HCT116 (cell line): Measurements from ENCODE around the gene CATSPERD. TPM values are rescaled to one million over a fixed set of nuclear protein-coding genes. Genes with fewer than 3 reads are reported as not detected.

Experiments
- ATAC-seq: fragments of 200-7000 bp; cut with Tn5 transposase; 2 replicates; pipeline ENCODE4 v1.9.1; 2020; ENCODE audit warnings: mild to moderate bottlenecking, moderate library complexity
- BruUV-seq: library from RNA; stranded (reverse); fragments of 400-500 nt; replicated peaks from 2 replicates; lab custom pipeline; 2021; lab: Mats Ljungman, UMichigan
- CTCF ChIA-PET: fragments of 300-600 bp; sonication (Branson Sonifier 250); formaldehyde crosslinking; loops from one replicate; lab custom pipeline; 2021; ENCODE audit warnings: antibody characterized with exemption; lab: Charles Lee
- POLR2A ChIA-PET: fragments of 300-600, 350-600 bp; sonication (Branson Sonifier 250); formaldehyde crosslinking; loops from one replicate; lab custom pipeline; 2021; ENCODE audit warnings: antibody characterized with exemption; lab: Charles Lee
- RAD21 ChIA-PET, 2 experiments: fragments of 300-600 bp; sonication (Branson Sonifier 250); formaldehyde crosslinking; loops; one replicate each; lab custom pipeline; 2023; ENCODE audit warnings: low total read pairs in 2 of 2; ENCODE audit not compliant: uncharacterized antibody in 2 of 2, unreplicated experiment in 2 of 2, low non-redundant PET in 1 of 2; lab: Charles Lee
- DNase-seq: peaks from one replicate; pipeline ENCODE4 v3.0.0-alpha.2; 2010; ENCODE audit warnings: low read depth, low spot score
- H2AFZ ChIP-seq: fragments of 200-600 bp; shearing (Covaris generic), sonication (generic); 2 replicates; pipeline ENCODE4 v1.6.1; 2017; ENCODE audit warnings: low read depth, mixed run types, mixed read lengths, antibody characterized with exemption, low read length; ENCODE audit not compliant: poor library complexity, severe bottlenecking
- H3K27ac ChIP-seq: 2 replicates; pipeline ENCODE4 v1.5.1; 2012; ENCODE audit warnings: low read depth, low read length
- H3K27me3 ChIP-seq: fragments of 200-600 bp; sonication (generic); 2 replicates; pipeline ENCODE4 v1.6.1; 2016; ENCODE audit warnings: mixed run types, low read length, mixed read lengths; ENCODE audit not compliant: insufficient read depth
- H3K36me3 ChIP-seq, 2 experiments: fragments of 200-500 bp in 1 of 2; fragments of 200-600 bp in 1 of 2; sonication (Bioruptor generic) in 1 of 2; sonication (generic) in 1 of 2; 2 replicates each; pipeline versions ENCODE4 v1.5.1 to v1.6.1; 2014 to 2016; ENCODE audit warnings: low read length in 2 of 2, inconsistent platforms in 1 of 2, mixed read lengths in 1 of 2, mixed run types in 1 of 2; ENCODE audit not compliant: insufficient read depth in 2 of 2, control insufficient read depth in 1 of 2
- H3K4me1 ChIP-seq, 2 experiments: fragments of 200-600 bp in 1 of 2; sonication (generic) in 1 of 2; 2 replicates each; pipeline versions ENCODE4 v1.5.1 to v1.6.1; 2012 to 2017; ENCODE audit warnings: low read length in 2 of 2, inconsistent platforms in 1 of 2, mild to moderate bottlenecking in 1 of 2, mixed read lengths in 1 of 2, mixed run types in 1 of 2, moderate library complexity in 1 of 2; ENCODE audit not compliant: insufficient read depth in 2 of 2, control insufficient read depth in 1 of 2
- H3K4me2 ChIP-seq: fragments of 200-600 bp; sonication (generic); 2 replicates; pipeline ENCODE4 v1.6.1; 2017; ENCODE audit warnings: mixed run types, low read length, mixed read lengths
- H3K4me3 ChIP-seq, 2 experiments: fragments of 200-600 bp in 1 of 2; sonication (generic) in 1 of 2; replicated peaks in 1 of 2; 2 replicates each; pipeline ENCODE4 v1.5.1; 2011 to 2016; ENCODE audit warnings: low read length in 2 of 2, control low read depth in 1 of 2, low read depth in 1 of 2, mild to moderate bottlenecking in 1 of 2, mixed read lengths in 1 of 2, mixed run types in 1 of 2
- H3K79me2 ChIP-seq: fragments of 200-600 bp; sonication (generic); 2 replicates; pipeline ENCODE4 v1.6.1; 2017; ENCODE audit warnings: mild to moderate bottlenecking, mixed run types, low read length, moderate library complexity, mixed read lengths; ENCODE audit not compliant: insufficient read depth
- H3K9ac ChIP-seq: fragments of 200-600 bp; sonication (generic); 2 replicates; pipeline ENCODE4 v1.6.1; 2016; ENCODE audit warnings: low read length, mixed read lengths
- H3K9me2 ChIP-seq: fragments of 200-600 bp; sonication (generic), shearing (Covaris generic); 2 replicates; pipeline ENCODE4 v1.6.1; 2017; ENCODE audit warnings: mixed run types, mild to moderate bottlenecking, moderate library complexity; ENCODE audit not compliant: insufficient read depth
- H3K9me3 ChIP-seq, 2 experiments: fragments of 200-500 bp in 1 of 2; fragments of 200-600 bp in 1 of 2; sonication (Bioruptor generic) in 1 of 2; sonication (generic) in 1 of 2; 2 replicates each; pipeline ENCODE4 v1.6.1; 2014 to 2017; ENCODE audit warnings: low read length in 2 of 2, mixed read lengths in 2 of 2, inconsistent platforms in 1 of 2, low read depth in 1 of 2, mild to moderate bottlenecking in 1 of 2, mixed run types in 1 of 2, moderate library complexity in 1 of 2; ENCODE audit not compliant: control insufficient read depth in 1 of 2, insufficient read depth in 1 of 2
- H4K20me1 ChIP-seq: fragments of 200-600 bp; sonication (generic), shearing (Covaris generic); 2 replicates; pipeline ENCODE4 v1.6.1; 2017; ENCODE audit warnings: mixed run types, mild to moderate bottlenecking, moderate library complexity; ENCODE audit not compliant: insufficient read depth
- CBX3 ChIP-seq: IDR thresholded peaks from 2 replicates; pipeline ENCODE4 v1.6.1; 2012; ENCODE audit warnings: low read depth
- EZH2 ChIP-seq: fragments of 200-600 bp; sonication (generic); IDR thresholded peaks from 2 replicates; pipeline ENCODE4 v1.6.1; 2017; ENCODE audit warnings: antibody characterized with exemption, mixed run types
- EZH2phosphoT487 ChIP-seq: fragments of 200-600 bp; IDR thresholded peaks from 2 replicates; pipeline ENCODE4 v1.6.1; 2018; ENCODE audit warnings: antibody characterized with exemption, borderline replicate concordance
- FOSL1 ChIP-seq: IDR thresholded peaks from 2 replicates; pipeline ENCODE4 v1.6.1; 2012; ENCODE audit warnings: low read depth
- JUND ChIP-seq: IDR thresholded peaks from 2 replicates; pipeline ENCODE4 v1.6.1; 2012
- POLR2A ChIP-seq: IDR thresholded peaks from 2 replicates; pipeline ENCODE4 v1.7.0; 2011; ENCODE audit warnings: borderline replicate concordance; ENCODE audit not compliant: insufficient read depth, insufficient read length; ENCODE audit errors: extremely low read depth
- SP1 ChIP-seq: IDR thresholded peaks from 2 replicates; pipeline ENCODE4 v1.6.1; 2012; ENCODE audit warnings: low read depth
- SRF ChIP-seq: IDR thresholded peaks from 2 replicates; pipeline ENCODE4 v1.6.1; 2012; ENCODE audit warnings: low read depth
- TCF7L2 ChIP-seq: IDR thresholded peaks from 2 replicates; pipeline ENCODE4 v1.7.0; 2011; ENCODE audit warnings: borderline replicate concordance, inconsistent platforms; ENCODE audit not compliant: insufficient read depth, insufficient read length; ENCODE audit errors: extremely low read depth
- ZBTB33 ChIP-seq: IDR thresholded peaks from 2 replicates; pipeline ENCODE4 v1.6.1; 2011; ENCODE audit warnings: mild to moderate bottlenecking, low read length, moderate library complexity; ENCODE audit not compliant: insufficient replicate concordance; ENCODE audit errors: extremely low read depth
- ZNF274 ChIP-seq: fragments of 200-500 bp; sonication (Bioruptor generic); IDR thresholded peaks from 2 replicates; pipeline ENCODE4 v1.6.1; 2014; ENCODE audit warnings: mild to moderate bottlenecking, low read depth, low read length, inconsistent platforms
- intact Hi-C: fragments of 100-400 bp; cut with micrococcal nuclease; formaldehyde crosslinking; loops from 2 replicates; pipeline ENCODE4 v1.10.0; 2022
- total RNA-seq: library from RNA; stranded (reverse); gene quantifications from one replicate; pipeline ENCODE4 v1.2.1, GENCODE V29; 2021; ENCODE audit not compliant: unreplicated experiment

CATSPERD gene
- total RNA-seq, 1 experiment from 2014 or later, result not detected

- CTCF ChIA-PET, result interaction anchor here (1.2 kb wide), 1 partner anchor 16 kb away, joined by 3 read pairs; no protein-coding TSS in a partner anchor
- H3K9me3 ChIP-seq, result no peaks in the 10 kb centered on the region
- H3K27ac ChIP-seq, result no peak overlapping the region
- TF ChIP-seq SP1 (no peak), TCF7L2 (no peak), CBX3 (no peak), JUND (no peak), ZBTB33 (no peak), FOSL1 (no peak), ZNF274 (no peak), EZH2phosphoT487 (no peak), SRF (no peak), EZH2 (no peak), POLR2A (no peak)
- no peak overlapping the region for H2AFZ ChIP-seq
- no peaks in the 10 kb centered on the region for H3K79me2 ChIP-seq
- H3K9ac ChIP-seq, result no peak overlapping the region
- H4K20me1 ChIP-seq, result no peaks in the 10 kb centered on the region
- H3K4me1 ChIP-seq, result peaks cover 0 to 1% of the 10 kb centered on the region in 2 experiments; a peak in 1 of 4 replicates
- no peak overlapping the region for H3K4me3 ChIP-seq
- no TSS peak for BruUV-seq
- intact Hi-C loops, result loop anchor here (5.0 kb wide), 1 partner anchor 156 kb away; no protein-coding TSS in a partner anchor
- no peaks in the 10 kb centered on the region for H3K36me3 ChIP-seq
- POLR2A ChIA-PET, result interaction anchor here (1.6 kb wide), 1 partner anchor 17 kb away, joined by 4 read pairs; no protein-coding TSS in a partner anchor
- ATAC-seq (no peak), DNase-seq (no peak)
- no peak overlapping the region for H3K4me2 ChIP-seq
- H3K9me2 ChIP-seq, result no peaks in the 10 kb centered on the region
- RAD21 ChIA-PET, result no interaction called here
- no peaks in the 10 kb centered on the region for H3K27me3 ChIP-seq
Observed at GRCh38 chr19:5811117-5811516, 90.7 kb downstream of the CATSPERD start.
